Embryonic facial prominence (tissue), 1 donor: ENCODE measurements around the gene UPF2.
A peak's percentile ranks its signal among the peaks of the same experiment; 100 is the strongest.
"Not testable (repeated sequence)": the region's sequence is repeated elsewhere in the genome, so short reads cannot be mapped to it uniquely, and the experiment has no call there.

Source experiments
- DNase-seq: peaks from one replicate; pipeline ENCODE4 v3.0.0-alpha.2; 2016; ENCODE audit errors: extremely low spot score

UPF2 gene, protein sequence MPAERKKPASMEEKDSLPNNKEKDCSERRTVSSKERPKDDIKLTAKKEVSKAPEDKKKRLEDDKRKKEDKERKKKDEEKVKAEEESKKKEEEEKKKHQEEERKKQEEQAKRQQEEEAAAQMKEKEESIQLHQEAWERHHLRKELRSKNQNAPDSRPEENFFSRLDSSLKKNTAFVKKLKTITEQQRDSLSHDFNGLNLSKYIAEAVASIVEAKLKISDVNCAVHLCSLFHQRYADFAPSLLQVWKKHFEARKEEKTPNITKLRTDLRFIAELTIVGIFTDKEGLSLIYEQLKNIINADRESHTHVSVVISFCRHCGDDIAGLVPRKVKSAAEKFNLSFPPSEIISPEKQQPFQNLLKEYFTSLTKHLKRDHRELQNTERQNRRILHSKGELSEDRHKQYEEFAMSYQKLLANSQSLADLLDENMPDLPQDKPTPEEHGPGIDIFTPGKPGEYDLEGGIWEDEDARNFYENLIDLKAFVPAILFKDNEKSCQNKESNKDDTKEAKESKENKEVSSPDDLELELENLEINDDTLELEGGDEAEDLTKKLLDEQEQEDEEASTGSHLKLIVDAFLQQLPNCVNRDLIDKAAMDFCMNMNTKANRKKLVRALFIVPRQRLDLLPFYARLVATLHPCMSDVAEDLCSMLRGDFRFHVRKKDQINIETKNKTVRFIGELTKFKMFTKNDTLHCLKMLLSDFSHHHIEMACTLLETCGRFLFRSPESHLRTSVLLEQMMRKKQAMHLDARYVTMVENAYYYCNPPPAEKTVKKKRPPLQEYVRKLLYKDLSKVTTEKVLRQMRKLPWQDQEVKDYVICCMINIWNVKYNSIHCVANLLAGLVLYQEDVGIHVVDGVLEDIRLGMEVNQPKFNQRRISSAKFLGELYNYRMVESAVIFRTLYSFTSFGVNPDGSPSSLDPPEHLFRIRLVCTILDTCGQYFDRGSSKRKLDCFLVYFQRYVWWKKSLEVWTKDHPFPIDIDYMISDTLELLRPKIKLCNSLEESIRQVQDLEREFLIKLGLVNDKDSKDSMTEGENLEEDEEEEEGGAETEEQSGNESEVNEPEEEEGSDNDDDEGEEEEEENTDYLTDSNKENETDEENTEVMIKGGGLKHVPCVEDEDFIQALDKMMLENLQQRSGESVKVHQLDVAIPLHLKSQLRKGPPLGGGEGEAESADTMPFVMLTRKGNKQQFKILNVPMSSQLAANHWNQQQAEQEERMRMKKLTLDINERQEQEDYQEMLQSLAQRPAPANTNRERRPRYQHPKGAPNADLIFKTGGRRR

DNA sequence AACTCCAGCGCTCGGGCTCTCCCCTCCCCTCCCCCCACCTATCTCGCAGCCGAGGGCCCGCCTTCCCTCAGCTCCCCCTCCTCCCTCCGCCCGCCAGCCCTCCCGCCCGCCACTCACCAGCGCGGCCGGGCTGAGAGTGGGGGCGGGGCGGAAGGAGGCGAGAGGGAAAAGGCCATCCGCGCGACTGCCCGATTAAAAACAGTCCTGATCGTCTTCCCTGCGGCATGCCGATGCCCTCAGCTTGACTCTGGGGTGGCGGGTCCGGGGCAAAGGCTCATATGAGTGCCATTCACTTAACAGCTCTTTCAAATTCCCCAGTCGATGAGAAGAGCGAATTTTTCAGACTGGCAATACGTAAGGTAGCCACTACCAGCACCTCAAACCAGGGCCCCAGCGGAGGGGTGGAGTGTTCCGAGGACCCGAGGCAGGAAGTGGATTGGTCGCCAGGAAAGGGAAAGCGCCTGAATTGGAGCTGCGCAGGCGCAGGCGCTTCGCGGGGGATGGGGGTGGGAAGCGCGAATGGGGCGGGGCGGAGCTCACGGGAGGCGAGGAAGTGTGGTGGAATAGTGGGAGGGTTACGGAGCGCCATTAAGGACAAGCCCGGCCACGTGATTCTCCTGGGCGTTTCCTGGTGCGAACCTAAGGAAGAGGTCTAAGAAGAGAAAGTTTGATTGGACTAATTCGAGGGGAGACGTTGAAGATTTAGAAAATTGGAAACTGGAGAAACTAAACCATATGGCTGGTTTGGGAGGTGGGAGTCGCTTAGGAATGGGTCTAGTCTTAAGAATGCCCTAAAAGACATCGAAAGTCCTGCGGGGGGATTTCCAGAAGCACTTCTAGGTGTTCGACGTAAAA, at the start of gene UPF2:
Gene UPF2, minus strand, starts transcription at position 13 of the 855 bp plus-strand sequence. CDS start 7,386 bp downstream, outside the sequence.
- peak; percentile 98 for DNase-seq

DNA sequence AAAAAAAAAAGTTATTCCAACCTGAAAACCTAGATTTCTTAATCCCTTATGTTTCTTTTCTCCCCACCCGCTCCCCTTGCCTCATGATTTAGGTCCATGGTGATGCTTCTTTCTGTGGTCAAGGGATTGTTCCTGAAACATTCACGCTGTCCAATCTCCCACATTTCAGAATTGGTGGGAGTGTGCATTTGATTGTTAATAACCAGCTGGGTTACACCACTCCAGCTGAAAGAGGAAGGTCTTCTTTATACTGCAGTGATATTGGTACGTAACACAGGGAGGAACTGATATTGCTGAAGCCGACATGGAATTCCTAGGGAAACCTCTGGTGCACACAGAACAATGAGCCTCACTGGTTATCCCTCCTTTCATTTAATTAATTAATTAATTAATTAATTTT, 48.8 kb upstream of the UPF2 start:
- no peak for DNase-seq

DNA sequence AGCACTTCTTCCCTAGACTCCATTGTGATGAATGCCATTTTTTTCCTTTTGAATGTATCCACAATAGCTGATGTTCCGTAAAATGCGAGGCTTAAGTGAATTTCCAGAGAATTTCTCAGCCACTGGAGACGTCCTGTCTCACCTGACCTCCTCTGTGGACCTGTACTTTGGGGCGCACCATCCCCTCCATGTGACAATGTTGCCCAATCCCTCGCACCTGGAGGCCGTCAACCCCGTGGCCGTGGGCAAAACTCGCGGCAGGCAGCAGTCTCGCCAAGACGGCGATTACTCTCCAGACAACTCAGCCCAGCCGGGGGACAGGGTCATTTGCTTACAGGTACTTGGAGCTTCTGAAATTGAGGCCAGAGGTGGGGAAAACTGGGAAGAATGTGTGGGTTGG, 46.3 kb upstream of the UPF2 start:
- DNase-seq = no peak

DNA sequence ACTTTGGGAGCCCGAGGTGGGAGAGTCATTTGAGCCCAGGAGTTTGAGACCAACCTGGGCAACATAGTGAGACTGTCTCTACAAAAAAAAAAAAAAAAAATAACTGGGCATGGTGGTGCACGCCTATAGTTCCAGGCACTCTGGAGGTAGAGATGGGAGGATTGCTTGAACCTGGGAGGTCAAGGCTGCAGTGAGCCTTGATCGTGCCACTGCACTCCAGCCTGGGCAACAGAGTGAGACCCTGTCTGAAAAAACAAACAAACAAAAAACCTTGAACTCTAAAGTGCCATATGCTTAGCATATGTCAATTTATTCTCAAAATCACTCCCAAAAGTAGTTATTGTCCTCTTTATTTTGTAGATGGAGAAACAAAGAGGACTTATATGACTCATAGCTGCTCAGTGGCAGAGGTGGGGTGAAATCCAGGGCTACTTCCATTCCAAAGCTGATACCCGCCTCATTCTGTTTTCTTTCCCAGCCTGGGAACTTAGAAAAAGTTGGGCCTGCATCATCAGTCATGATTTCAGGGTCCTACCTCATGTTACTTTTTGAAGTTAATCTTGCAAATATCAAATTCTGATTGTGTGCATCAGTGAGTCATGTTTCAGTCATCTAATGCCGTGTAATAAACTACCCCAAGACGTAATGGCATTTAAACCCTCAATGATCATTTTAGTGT, 39.4 kb upstream of the UPF2 start:
- no peak for DNase-seq

DNA sequence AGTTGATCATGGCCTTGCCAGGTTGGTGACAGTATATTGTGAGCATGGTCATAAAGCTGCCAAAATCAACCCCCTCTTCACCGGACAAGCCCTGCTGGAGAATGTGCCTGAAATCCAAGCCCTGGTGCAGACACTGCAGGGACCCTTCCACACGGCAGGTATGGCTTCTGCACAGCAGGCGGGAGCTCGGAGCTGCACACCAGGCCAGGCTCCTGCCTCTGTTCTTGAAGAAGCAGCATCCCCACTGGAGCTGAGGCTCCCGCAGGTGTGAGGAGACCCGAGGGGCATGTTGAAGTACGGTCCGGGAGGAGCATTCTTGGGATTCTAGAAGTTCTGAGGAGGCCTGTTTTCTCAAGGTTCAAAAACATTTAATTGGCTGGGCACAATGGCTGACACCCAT, 38.9 kb upstream of the UPF2 start:
- no peak for DNase-seq

DNA sequence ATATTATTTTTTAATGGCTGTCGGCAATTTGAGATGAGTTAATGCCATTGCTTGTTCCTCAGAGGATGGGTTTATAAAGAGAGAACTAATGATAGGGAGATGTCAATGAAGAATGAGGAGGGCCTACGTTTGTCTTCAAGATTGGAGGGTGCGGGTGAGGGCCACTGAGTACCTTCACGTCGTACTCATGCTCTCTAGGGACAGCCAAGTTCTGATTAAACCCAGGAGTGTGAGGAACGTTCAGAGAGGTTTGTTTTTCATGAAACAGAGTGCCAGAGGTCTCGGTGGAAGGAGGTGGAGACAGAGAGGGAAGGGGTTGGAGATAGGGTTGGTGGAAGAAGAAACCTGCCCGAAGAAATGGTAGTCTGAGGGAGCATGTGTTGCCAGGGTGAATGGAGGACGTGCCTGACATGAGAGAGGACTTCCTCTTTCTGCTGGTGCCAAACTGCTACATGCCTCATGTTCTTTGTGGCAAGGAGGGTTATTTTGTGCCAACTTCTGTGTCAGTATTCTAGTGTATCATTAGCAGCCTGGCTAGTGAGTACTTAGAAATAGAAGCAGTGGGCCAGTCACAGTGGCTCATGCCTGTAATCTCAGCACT, 35.1 kb upstream of the UPF2 start:
- DNase-seq = no peak

DNA sequence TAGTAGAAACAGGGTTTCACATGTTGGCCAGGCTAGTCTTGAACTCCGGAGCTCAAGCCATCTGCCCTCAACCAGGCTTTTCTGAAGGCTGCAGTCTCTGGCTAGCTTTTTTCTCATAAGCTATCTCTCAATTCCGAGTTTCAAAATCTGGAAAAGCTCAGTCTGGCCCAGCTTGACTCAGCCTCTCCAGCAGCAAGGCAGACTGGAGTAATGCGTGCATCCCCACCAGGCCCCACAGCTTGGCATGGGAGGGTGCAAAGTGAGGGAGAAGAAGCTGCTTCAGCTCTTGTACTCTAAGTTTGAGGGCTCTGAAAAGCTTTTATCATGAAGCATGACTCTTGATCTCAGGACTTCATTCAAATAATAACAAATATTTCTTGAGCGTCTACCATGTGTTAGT, 30.9 kb upstream of the UPF2 start:
- no peak for DNase-seq

DNA sequence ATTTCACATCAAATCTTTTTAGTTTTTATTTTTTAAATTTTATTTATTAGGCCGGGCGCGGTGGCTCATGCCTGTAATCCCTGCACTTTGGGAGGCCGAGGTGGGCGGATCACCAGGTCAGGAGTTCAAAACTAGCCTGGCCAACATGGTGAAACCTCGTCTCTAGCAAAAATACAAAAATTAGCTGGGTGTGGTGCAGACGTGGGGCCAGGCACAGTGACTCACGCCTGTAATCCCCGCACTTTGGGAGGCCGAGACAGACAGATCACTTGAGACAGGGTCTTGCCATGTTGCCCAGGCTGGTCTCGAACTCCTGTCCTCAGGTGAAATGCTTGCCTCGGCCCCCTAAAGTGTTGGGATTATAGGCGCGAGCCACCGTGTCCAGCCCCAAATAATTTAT, 28.8 kb upstream of the UPF2 start:
- not testable (repeated sequence) for DNase-seq

DNA sequence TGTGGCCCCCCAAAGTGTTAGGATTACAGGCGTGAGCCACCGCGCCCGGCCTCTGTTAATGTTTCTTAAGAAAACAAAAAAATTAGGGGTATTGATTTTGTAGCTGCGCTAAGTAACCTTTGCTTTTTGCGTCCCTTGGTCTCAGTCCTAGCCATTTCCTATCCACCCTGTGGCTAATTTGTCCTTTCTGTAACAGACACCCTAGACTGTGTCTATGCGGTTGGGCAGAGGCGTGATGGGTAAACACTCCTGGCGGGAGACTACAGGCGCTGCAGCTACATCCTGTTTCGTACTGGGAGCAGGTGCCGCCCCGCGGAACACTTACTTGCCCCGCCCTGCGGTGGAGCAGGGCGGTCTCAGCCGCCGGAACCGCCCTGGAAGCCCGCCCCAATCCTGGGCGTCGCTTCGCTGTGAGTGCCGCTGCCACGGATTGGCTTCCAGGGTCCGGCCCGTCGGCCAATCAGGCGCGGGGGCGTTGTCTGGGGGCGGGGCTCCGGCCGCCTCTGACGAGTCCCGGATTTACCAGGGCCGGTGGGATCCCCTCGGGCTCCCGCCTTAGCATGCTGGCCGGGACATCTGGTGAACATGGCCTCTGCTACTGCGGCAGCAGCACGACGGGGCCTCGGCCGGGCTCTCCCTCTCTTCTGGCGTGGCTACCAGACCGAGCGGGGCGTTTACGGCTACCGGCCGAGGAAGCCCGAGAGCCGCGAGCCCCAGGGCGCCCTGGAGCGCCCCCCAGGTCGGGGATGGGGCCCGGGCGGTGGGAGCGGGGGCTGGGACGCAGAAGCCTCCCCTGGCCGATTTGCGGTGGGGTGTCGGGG, 26.1 kb upstream of the UPF2 start, which contains the start of gene DHTKD1:
Gene DHTKD1, plus strand, starts transcription at position 506 of the 821 bp plus-strand sequence. Its CDS starts 80 bp downstream, at position 586.
- DNase-seq = peak; percentile 86

DNA sequence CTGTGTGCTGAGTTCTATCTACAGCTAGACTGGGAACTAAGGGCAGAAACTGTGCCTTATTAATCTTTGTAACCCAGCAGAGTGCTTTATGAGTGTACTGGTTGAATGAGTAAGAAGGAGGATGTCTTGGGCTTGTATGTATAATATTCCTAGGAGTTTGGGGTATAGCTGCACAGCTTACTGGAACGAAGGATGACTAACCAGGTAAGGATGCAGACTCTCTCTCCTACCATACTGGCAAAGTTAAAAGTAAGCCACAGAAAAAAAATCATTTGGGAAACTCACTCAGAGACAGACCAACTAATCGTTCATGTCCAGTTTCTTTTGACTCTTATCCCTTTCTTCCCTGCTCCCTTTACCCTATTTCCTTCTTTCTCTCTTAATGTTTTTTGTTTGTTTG, 24.7 kb upstream of the UPF2 start:
- DNase-seq = no peak

DNA sequence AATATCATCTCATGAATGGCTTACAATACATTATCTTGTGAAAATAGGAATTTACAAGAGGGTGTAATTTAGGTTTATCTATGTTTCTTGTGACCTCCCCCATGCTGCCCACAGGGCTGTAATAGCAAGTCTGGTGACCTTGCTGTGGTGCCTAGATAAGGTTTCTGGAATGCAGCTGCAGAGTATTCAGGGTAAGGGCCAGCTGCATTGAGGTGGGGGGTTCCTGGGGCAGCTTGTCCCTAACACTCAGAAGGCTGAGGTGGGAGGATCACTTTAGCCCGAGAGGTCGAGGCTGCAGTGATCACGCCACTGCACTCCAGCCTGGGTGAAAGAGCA, 20.8 kb upstream of the UPF2 start:
- no peak for DNase-seq

DNA sequence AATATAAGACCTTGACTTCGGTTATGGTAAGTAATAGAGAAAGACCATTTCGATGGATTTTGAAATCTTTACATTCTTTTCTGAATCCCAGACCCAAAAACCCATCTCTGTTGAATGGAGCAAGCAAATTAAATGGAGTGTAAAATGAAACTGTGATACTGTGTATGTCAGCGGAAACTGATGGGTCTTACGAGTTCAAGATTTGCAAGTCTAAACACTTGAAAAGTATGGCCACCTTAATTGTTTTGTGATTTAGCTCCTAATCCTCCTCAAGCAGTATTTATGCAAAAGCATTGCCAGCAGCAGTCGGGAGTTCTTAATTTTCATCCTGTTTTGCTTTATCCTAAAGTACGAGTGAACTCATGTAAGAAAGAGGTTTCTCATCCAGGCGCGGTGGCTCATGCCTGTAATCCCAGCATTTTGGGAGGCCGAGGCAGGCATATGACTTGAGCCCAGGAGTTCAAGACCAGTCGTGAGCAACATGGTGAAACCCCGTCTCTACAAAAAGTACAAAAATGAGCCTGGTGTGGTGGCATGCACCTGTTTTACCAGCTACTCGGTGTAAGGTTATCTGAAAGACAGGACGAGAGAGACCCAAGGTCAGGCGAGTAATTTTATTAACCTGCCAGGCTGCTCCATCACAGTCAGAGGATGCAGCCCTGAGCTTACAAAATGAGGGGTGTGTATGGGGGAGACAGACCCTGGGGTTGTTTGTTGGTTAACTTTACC, 20.3 kb upstream of the UPF2 start:
- DNase-seq = no peak

DNA sequence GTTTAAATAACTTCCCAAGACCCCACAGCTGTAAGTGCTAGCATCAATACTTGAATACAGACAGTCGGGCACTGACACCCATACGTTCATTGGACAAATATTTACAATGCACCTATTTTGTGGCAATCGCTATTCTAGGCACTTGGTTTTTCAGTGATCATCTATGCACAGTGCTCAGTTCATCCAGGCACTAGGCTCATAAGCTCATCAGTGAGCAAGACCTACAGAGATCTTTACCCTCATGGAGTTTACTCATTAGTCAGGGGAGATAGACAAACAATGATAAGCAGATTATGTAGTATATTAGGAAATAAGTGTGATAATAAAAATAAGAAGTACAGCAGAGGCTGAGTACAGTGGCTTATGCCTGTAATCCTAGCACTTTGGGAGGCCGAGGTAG, 18.5 kb upstream of the UPF2 start:
- DNase-seq = no peak

DNA sequence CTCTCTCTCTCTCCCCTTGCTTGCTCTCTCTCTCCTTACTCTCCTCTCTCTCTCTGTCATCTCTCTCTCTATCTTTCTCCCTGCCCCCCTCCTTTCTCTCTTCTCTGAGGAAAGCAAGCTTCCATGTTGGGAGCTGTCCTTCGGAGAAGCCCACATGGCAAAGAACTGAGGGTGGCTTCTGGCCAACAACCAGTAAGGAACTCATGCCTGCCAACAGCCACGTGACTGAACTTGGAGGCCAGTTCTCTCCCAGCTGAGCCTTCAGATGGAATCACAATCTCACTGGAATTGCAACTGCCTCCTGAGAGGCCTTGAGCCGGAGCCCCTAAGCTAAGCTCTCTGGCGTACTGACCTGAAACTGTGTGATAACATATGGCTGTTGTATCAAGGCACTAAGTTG, 14.1 kb upstream of the UPF2 start:
- DNase-seq = no peak

DNA sequence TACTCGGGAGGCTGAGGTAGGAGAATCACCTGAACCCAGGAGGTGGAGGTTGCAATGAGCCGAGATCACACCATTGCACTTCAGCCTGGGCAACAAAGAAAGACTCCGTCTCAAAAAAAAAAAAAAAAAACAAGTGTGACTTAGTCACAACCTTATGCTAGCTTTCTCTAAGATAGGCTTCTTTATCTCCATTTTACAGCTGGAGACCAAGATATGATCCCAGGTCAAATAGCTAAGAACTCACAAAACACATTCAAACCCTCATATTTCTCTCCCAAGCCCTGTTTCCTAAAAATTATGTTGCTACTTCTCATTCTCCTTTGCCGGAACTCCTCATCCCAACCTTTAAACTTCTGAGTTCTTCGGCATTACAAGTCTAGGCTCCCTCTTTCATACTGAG, 13.1 kb upstream of the UPF2 start:
- DNase-seq = no peak

DNA sequence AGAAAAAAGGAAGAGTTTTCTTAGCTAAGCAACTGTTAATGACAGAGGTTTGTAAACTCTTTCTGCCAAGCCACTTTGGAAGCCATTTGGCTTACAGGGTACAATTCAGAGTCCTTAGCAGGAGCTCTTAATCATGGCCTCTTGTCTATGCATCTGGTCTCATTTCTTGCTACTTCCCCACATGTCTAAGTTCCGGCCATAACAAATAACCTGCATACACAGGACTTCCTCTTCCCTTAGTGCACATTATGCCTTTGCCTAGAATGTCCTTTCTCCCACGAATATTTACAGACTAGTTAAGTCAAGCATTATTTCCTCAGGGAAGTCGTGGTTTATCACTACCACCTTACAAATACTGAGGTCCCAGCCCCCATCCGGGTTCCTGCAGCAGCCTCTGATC, 8.6 kb upstream of the UPF2 start:
- no peak for DNase-seq

DNA sequence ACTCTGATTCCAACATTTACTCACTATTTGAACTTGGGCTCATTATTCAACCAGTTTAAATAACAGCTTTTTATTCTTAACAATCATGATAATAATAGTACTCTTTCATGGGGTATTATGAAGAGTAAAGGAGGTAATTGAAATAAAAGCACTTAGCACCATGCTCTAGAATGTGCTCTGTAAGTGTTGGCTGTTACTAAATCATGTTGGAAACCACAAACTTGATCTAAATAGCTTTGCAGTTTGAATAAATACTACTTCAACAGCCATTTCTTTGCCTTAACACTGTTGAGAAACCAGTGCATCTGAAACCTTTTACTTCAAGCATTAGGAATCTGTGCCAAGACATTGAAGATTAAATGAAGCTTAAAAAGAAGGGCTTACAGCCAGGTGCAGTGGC, 7.9 kb upstream of the UPF2 start:
- DNase-seq = no peak

DNA sequence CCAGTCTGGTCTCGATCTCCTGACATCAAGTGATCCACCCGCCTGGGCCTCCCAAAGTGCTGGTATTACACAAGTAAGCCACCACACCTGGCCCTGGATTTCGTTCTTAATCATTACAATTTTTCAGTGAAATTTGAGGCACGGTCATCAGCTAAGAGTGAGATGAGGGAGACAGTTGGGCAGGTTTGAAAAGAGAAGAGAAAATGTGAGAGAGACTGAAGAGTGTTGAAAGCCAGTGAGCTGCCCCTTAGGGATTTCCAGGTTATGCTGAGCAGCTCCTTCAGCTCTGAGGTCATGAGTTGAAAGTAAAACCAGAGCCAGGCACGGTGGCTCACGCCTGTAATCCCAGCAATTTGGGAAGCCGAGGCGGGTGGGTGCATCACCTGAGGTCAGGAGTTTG, 5.9 kb upstream of the UPF2 start:
- no peak for DNase-seq

DNA sequence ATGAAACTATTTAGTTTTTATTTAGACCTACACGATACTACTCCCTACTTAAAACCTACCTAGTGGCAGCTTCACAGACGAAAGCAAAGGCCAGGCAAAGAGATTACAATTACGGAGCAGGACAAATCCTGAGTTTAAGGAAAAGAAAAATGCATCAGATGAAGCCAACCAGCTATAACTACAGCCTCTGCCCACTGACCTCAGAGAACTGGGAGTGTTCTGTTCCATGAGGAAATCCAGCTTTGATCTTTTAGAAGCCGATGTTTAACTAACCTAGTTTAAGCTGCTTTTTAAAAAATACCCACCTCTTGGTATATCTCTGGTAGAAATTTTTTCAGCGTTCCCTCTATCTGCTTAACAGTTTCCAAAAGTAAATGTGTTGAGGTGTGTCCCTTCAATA, 3.0 kb upstream of the UPF2 start:
- DNase-seq = no peak
